Colon (tissue), 2 donors: Measurements from ENCODE around the gene KLKB1.

ENCODE experiments used
- FAIRE-seq: peaks from 2 replicates; lab custom pipeline; 2012; peaks lifted over from hg19 to GRCh38; lab: Jason Lieb, UNC
- donor health status: control.
- donor health status: control.

Gene KLKB1

DNA sequence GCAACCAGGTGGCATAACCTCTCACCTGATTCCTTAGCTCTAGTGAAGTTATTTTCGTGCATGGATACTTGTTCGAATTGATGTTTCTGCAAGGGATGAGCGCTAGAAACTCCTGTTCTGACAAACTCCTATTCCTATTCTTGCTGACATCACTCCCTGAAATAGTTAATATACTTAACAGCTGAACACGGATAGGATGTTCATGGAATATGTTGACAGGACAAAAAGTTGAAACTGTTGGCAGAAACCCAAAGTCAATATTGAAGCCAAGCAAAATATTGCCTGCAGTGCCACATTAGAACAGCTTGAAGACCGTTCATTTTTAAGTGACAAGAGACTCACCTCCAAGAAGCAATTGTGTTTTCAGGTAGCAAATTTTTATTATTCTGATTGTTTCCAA lies at the start of gene KLKB1:
KLKB1 (plus strand) TSS at position 287 of the 400 bp plus-strand sequence. CDS start 689 bp downstream, outside the sequence.
- FAIRE-seq, result no peak

DNA sequence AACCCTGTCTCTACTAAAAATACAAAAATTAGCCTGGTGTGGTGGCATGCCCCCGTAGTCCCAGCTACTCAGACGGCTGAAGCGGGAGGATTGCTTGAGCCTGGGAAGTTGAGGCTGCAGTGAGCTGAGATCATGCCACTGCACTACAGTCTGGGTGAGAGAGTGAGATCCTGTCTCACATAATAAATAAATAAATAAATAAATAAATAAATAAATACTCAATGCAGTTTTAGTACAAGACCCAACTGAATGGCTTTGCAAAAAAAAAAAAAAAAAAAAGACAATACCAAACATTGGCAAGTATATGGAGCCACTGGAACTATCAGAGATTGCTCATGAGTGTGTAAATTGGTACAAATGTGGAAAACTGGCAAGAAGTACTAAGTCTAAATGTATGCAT lies 39.2 kb upstream of the KLKB1 start:
- no peak for FAIRE-seq

DNA sequence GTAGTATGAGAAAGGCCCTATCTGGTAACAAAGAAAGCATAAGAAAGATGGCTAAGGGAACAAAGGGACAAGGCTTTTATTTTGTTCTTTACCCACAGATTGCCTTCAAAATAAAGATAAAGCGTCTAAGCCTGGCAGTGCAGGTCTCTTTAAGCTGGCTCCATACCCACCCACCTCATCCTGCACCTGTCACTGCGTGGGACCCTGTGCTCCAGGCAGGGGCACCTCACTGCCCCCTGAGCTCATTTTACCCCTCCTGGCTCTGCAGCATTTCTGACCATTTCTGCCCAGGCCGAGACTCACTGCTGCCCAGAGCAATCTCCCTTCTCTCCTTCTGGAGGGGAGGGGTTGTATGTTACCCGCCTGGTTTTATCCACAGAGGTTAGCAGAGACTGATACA lies 37.7 kb upstream of the KLKB1 start:
- FAIRE-seq, result no peak

GRCh38 chr4:186190581-186191199 lies 36.6 kb upstream of the KLKB1 start:
- FAIRE-seq, result no peak

GRCh38 chr4:186191200-186192065 lies 35.9 kb upstream of the KLKB1 start, which contains the start of gene CYP4V2:
Gene CYP4V2, plus strand, starts transcription at chr4:186191567. Its CDS starts 257 bp downstream, at chr4:186191824.
- FAIRE-seq, result no peak

- FAIRE-seq, result no peak
Measured at GRCh38 chr4:186192066-186192612, 35.2 kb upstream of the KLKB1 start.

DNA sequence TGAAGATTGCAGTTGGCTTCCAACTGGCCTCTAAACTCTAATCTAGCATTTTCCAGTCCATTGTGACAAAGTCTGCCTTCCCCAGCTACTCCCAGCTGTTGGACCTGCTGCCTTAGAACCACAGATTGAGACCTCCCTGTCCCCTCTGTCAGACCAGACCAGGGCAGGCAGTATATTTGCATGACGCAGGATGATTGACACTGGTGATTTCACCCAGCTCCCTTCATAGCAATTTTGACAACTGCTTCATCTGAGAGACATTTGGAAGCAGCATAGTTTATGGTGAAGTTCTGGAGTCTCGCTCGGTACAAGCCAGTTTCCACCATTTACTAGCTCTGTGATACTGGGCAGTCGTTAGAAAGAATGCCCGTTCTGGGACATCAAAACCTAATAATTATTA lies 33.5 kb upstream of the KLKB1 start:
- FAIRE-seq, result no peak

DNA sequence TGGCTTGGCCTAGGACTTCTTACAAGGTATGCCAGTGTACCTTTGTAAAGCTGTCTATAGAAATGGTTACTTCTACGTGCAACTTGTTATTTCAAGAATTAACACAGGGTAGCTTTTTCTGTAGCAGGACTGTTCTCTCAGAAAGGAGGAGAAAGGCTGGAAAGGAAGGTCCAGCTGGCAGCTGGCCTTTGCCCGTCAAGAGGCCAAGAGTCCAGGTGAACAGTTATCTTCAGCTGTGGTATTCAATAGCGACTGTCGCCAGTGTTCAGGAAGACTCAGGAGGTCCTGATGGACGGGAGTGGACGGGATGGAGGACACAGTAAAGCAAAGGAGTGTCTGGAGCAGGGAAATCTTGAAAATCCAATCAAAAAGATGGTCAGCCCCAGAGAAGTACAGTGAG lies 31.2 kb upstream of the KLKB1 start:
- no peak for FAIRE-seq

DNA sequence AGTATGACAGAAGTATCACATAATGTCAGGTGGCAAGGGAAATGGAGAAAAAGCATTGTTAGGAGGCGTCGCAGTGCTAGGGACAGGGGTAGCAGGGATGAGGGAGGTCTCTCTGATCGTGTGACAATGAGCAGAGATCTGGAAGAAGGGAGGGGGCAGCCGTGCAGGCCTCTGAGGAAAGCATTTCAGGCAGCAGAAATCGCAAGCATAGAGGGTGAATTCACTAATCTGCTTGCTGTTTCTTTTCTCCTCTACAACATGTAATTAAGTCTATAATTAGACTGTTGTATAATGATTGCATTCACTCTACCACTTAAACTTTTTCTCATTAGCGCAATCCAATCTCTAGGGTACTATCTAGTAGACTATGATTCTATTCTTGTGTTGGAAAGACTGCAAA lies 26.8 kb upstream of the KLKB1 start:
- no peak for FAIRE-seq

GRCh38 chr4:186201010-186201409 lies 26.3 kb upstream of the KLKB1 start:
- FAIRE-seq, result no peak

DNA sequence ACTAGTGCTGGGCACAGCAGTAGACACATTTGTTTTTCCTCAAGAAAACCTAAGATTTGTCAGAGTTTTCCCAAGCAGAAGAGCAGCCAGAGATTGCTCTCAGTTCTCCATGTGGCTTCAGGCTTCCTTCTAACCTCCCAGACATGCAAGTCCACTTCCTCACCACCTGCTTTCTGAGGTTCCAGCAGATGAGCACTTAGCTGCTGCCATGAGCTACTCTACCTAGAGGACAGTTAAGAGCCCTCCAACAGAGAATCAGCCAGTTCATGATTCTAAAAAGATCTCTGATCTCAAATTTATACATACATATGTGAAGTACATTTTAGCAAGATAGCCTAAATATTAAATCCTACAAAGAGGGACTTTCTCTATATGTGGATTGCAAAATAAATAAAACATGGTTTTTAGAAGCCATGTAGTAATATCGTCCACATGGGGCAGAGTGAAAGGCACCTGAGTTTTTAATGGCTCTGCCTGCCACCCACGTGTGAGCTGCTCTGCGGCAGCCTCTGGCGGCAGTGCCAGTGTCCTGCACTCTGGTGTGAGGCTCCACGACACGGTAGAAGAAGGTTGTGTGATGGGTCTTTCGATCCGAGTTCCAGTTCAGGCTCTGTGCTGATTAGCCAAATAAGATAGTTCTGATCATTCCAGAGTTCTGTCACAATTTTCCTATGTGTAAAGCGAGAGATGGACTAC lies 25.6 kb upstream of the KLKB1 start:
- FAIRE-seq, result no peak

DNA sequence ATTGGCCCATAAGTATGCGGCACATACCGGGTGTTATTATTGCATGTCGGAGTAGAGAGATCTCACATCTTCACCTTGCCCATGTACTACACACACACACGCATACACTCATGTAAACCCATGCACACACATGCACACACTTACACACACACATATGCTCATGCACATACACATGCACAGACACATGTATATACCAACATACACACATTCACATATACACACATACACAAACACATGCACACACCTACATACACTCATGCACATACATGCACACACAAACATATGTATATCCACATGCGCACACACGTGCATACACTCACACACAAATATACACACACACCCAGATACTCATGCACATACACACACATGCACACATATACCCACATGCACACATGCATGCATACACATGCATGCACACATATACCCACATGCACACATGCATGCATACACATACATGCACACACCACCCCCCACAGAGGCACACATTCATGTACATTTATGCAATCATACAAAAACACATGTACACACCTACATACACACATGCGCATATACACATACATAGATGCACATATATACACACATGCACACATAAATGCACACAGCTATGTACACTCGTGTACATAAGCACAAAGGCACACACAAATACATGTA lies 24.7 kb upstream of the KLKB1 start:
- no peak for FAIRE-seq

DNA sequence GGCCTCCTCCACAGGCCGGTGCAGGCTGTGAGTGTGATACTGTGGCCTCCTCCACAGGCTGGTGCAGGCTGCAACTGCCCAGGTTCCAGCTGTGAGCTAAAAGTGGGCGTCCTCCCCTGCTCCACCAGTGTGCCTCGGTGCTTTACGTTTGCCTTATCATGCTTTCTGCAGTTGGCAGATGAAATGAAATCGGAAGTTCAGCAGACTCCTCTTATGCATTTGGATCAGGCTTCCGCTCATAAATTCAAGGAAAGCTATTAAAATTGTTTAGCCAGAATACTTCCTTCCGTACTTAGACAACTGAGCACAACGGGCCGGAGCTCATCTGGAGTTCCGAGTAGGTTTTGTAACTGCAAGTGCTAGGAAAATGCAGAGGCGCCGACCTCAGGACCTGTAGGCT lies 23.9 kb upstream of the KLKB1 start:
- no peak for FAIRE-seq

DNA sequence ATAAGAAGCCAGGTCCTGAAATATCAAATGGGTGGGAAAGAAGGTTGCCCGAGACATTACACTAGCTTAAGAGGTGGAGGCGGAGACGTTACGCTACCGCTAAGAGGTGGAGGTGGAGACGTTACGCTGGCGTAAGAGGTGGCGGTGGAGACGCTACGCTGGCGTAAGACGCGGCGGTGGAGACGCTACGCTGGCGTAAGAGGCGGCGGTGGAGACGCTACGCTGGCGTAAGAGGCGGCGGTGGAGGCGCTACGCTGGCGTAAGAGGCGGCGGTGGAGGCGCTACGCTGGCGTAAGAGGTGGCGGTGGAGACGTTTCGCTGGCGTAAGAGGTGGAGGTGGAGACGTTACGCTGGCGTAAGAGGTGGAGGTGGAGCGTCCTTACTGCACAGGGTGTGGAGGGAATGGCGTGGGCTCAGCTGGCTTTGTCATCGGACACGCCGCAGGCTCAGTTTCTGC lies 23.2 kb upstream of the KLKB1 start:
- FAIRE-seq, result no peak

DNA sequence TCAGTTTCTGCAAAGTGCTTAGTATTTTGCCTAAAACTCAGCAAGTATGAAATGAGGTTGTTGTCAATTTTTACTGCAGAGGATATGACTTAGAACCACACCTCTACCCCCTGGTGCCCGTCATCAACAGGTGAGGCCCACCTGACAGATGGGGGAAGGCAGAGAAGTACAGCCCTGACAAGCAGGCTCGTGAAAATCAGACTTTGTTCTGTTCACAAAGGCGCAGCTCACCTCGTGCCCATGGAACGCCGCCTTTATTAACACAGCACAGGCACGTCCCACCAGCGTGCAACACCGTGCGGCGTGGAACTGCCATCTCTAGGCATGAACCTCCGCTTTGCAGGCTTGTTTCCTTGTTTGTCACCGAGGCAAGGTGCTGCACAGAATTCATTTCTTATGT lies 22.6 kb upstream of the KLKB1 start:
- FAIRE-seq, result no peak

DNA sequence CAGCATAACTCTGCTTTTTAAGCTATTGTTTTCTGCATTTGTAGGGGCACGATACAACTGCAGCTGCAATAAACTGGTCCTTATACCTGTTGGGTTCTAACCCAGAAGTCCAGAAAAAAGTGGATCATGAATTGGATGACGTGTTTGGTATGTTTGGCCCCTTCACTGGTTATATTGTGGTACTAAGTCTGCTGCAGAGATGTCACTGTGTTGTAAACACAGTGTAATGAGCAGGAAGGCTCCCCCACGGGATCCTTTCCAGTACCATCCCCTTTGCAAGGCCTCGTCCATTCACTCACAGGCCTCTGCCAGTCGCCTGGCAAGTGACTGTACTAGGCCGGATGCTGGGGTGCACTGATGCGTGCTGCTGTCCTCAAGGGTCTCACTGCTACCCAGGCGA lies 22.2 kb upstream of the KLKB1 start:
- no peak for FAIRE-seq

- no peak for FAIRE-seq
Measured at GRCh38 chr4:186216465-186217024, 10.8 kb upstream of the KLKB1 start.

DNA sequence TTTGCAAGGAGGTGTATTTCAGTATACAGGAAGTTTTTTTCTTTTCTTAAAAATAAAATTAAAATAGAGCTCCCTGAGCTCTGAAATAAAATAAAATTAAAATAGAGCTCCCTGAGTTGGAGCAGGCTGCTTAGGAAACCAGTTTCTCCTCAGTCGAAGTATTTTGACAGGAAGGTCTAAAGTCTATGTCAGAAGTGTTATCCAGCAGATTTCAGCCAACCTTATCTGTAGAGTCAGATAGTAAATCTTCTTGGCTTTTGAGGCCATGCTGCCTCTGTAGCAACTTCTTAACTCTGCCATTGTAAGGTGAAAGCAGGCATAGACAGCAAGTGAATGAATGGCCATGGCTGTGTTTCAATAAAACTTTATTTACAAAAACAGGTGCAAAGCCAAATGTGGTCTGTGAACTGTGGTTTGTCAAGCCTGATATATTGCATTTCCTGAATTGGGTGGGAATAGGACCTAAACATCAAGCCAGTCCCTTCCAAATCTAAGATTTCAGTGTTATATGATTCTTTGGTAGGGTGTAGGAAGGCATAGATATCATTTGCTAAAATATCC lies 9.5 kb upstream of the KLKB1 start:
- no peak for FAIRE-seq

GRCh38 chr4:186221624-186222023 lies 5.7 kb upstream of the KLKB1 start:
- no peak for FAIRE-seq

DNA sequence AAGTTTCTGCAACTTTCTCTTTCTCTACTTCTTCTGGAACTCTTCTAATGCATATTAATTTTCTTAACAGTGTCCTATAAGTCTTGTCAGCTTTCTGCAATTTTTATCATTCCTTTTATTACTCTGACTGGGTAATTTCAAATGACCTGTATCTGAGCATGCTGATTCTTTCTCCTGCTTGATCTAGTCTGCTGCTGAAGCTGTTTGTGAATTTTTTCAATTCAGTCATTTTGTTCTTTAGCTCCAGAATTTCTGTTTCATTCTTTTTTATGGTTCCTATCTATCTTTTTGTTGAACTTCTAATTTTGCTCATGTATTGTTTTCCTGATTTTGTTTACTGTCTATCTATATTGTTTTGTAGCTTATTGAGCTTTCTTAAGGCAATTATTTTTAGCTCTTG lies 1.5 kb upstream of the KLKB1 start:
- no peak for FAIRE-seq

DNA sequence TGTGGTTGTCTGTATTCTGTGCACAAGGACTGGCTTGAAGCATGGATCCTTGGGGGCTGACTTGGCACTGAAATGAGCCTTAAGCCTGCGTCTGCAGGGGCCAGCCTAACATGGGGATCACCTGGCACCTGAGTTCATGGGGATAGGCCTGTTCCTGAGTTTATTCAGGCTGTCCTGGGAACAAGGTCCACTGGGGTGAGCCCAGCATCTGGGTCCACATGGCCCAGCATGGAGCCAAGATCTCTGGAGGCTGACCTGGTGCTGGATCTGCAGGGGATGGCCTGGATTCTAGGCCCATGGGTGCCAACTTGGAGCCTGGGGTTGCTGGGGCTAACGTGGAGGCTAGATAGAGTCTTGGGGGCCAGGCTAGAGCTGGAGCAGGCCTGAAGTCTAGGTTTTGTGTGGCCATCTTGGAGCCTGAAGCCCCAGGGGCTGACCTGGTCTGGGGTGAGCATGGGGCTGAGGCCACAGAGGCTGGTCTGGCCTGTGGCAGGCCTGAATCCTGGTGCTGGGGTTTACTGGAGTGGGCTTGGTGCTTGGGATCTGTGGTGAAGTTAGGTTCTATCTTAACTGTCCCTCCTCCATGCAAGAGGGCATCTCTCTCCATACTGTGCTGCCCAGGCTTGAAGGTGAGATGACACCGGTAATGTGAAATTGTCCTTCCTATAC lies 652 bp upstream of the KLKB1 start:
- no peak for FAIRE-seq
